Kidney tubule cell (primary cell): ENCODE measurements around the gene WTAP.
"Not testable (repeated sequence)": the region's sequence is repeated elsewhere in the genome, so short reads cannot be mapped to it uniquely, and the experiment has no call there.

ENCODE experiments used
- DNase-seq: peaks from one replicate; pipeline ENCODE4 v3.0.0-alpha.2; 2018; ENCODE audit warnings: low spot score

Gene WTAP

GRCh38 chr6:159729598-159730331 is 2.5 kb downstream of the WTAP start:
- peak; percentile 34 for DNase-seq

- no peak for DNase-seq
Measured at GRCh38 chr6:159730332-159730676, 3.0 kb downstream of the WTAP start.

GRCh38 chr6:159732550-159732949 is 5.2 kb downstream of the WTAP start:
- not testable (repeated sequence) for DNase-seq

- not testable (repeated sequence) for DNase-seq
Measured at GRCh38 chr6:159733395-159733794, 6.1 kb downstream of the WTAP start.

GRCh38 chr6:159736908-159737307 is 9.6 kb downstream of the WTAP start:
- DNase-seq = no peak

- no peak for DNase-seq
Measured at GRCh38 chr6:159739341-159739740, 12.0 kb downstream of the WTAP start.

- no peak for DNase-seq
Measured at GRCh38 chr6:159742165-159742564, 14.9 kb downstream of the WTAP start.

- no peak for DNase-seq
Measured at GRCh38 chr6:159745081-159745480, 17.8 kb downstream of the WTAP start.

GRCh38 chr6:159746759-159747158 is 19.5 kb downstream of the WTAP start:
- no peak for DNase-seq

GRCh38 chr6:159748127-159748526 is 20.8 kb downstream of the WTAP start:
- not testable (repeated sequence) for DNase-seq

- DNase-seq = no peak
Measured at GRCh38 chr6:159751448-159751847, 24.1 kb downstream of the WTAP start.

- DNase-seq = no peak
Measured at GRCh38 chr6:159753081-159753872, 26.0 kb downstream of the WTAP start.

- no peak for DNase-seq
Measured at GRCh38 chr6:159754401-159754800, 27.1 kb downstream of the WTAP start.

GRCh38 chr6:159754959-159755914 is 27.9 kb downstream of the WTAP start:
- no peak for DNase-seq

GRCh38 chr6:159756508-159756907 is 29.2 kb downstream of the WTAP start:
- no peak for DNase-seq

- peak; percentile 96 for DNase-seq
Measured at GRCh38 chr6:159758031-159759001, 31.0 kb downstream of the WTAP start.

- DNase-seq = peak; percentile 10
Measured at GRCh38 chr6:159759645-159760044, 32.3 kb downstream of the WTAP start.

- DNase-seq = peak; percentile 96
Measured at GRCh38 chr6:159760602-159761057, 33.3 kb downstream of the WTAP start.

- peak; percentile 26 for DNase-seq
Measured at GRCh38 chr6:159761129-159761872, 34.0 kb downstream of the WTAP start.
